ENCODE results near the gene RPL27. TPM values are rescaled to one million over a fixed set of nuclear protein-coding genes. Genes with fewer than 3 reads are reported as not detected.
"Not testable (repeated sequence)": the region's sequence is repeated elsewhere in the genome, so short reads cannot be mapped to it uniquely, and the experiment has no call there.

Gene RPL27
- polyA plus RNA-seq, 3 donors, result 1,334 to 1,508 (median 1,422) TPM

DNA sequence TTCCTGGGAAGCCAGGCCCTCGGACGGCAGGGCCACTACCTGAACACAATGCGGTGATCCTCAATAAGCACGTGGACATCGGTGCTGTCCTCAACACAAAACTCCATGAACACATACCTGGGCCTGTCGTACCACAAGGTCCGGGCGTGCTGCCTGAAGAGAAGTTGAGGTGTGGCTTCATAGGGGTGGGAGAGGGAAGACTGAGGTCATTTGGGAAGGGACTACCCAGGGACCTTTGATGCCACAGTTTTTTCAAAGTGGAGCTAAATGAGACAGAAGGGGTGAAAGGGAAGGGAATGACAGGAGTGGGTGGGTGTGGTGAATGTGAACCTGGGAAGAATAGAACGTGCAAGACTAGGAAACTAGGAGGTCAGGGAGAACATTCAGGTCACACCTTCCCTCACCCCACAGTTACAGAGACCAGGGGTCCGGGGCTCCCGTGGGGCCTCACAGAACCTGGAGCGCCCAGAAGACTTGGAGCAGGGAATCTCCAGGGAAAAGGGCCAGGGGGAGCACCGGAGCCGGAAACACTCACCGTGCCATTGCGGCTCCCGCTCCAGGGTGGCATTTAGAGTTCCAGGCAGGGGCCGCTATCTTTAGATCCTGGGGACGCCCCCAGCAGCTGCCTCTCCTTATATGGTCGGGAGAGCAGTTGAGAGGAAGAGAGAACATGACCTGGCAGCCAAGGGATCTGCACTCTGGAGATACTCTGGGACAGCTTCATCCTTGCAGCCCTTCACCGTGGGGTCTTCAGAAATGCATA is 18.5 kb upstream of the RPL27 start, which contains the start of gene PTGES3L:
Gene PTGES3L (minus strand): TSS at position 570 of the 763 bp plus-strand sequence. CDS start 27 bp downstream, at position 543.
- DNase-seq (ENCODE audit: extremely low read depth in 1 of 11, low read depth in 9 of 11, low spot score in 4 of 11), result peak in 1 of 11 donors; percentile 28

DNA sequence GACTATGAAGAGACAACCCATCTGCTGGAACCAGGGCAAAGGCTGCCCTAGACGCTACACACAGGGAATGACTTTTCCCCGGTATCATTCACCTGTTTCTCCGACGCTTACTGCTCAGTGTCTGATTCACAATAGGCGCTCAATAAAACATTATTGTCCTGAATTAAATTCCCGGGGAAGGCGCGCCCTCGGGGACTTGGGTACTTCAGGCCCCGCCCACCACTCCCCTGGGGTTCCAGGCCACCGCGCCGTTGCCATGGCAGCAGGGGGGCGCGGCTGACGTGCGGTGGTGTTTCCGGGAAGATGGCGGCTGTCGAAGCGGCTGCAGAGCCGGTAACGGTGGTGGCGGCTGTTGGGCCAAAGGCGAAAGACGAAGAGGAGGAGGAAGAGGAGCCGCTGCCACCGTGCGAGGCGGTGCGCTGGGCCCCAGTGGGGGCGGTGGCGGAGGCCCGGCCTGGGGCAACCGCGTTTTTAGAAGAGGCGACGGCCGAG is 17.9 kb upstream of the RPL27 start, which contains the start of gene RUNDC1:
Gene RUNDC1 (plus strand): TSS at position 292 of the 492 bp plus-strand sequence. CDS start 12 bp downstream, at position 304.
- DNase-seq (ENCODE audit: extremely low read depth in 1 of 11, low read depth in 9 of 11, low spot score in 4 of 11), result peak; percentile 77 to 91 (median 83)

DNA sequence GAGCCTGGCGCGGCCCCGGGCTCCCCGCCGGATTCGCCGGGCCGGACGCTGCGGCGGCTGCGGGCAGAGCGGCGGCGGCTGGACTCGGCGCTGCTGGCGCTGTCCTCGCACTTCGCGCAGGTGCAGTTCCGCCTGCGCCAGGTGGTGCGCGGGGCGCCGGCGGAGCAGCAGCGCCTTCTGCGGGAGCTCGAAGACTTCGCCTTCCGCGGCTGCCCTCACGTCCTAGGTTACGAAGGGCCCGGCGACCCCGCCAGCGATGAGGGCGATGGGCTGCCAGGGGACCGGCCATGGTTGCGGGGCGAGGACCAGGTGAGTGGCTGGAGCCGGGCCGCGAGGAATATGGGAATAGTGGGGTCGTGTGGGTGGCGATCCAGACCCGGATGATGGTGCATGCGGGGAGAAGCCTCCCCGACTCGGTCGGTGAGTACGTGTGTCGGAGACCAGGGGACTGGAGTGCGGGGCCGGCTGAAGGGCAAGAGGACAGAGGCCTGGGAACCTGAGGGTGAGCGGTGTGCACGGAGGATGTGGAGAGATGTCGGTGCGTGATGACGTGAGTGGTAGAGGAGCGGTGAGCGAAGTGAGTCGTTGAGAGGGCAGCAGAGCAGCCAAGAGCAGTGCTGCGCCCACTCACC is 17.3 kb upstream of the RPL27 start:
- peak in 1 of 11 donors; percentile 31 for DNase-seq (ENCODE audit: extremely low read depth in 1 of 11, low read depth in 9 of 11, low spot score in 4 of 11)

DNA sequence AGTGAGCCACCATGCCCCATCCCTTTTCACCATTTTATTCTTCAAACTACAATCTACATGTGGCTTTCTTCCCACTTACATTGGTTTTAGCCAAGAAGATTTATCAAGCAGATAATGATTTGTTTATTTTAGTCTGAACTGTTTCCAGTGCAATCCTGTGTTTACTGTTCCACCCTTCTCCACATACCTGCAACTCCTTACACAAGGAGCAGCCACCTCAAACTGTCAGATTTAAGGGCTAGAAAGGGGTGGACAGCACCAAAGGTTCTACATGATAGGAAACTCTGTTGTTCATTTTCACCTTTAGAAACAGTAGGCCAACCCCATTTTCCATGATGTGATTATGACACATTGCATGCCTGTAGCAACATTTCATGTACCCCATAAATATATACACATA is 16.0 kb upstream of the RPL27 start:
- no peak for DNase-seq (ENCODE audit: extremely low read depth in 1 of 11, low read depth in 9 of 11, low spot score in 4 of 11)

DNA sequence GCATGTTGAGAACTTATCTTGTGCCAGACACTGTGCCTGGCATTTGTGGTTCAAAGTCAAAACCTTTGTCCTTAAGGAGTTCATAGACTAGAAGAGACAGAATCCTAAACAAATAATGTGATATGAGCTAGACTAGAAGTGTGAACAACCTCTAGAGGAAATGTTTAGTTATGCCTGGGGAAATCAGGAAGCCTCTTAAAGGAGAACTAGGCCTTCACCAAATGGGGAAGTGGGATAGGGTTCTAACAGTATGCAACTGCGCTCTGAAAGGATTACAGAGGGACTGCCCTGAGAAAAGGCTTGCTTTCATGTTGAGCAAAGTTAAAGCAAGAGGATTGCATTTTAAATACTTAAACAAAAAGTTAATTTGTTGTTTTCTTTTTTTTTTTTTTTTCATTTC is 13.0 kb upstream of the RPL27 start:
- DNase-seq (ENCODE audit: extremely low read depth in 1 of 11, low read depth in 9 of 11, low spot score in 4 of 11), result no peak

DNA sequence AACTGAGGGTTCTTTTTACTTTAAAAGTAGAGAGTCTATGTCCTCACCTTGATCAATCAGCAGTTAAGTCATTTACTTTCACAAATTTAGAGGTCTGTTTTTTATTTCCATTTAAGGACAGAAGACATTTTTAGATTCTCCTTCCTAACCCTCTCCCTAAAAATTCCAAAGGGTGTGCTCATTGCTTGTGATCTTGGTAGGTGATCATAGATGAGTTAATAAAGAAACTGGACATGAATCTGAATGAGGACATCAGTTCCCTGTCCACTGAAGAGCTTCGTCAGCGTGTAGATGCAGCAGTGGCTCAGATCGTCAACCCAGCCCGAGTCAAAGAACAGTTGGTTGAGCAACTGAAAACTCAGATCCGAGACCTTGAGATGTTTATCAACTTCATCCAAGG is 9.1 kb upstream of the RPL27 start:
- DNase-seq (ENCODE audit: extremely low read depth in 1 of 11, low read depth in 9 of 11, low spot score in 4 of 11), result no peak

DNA sequence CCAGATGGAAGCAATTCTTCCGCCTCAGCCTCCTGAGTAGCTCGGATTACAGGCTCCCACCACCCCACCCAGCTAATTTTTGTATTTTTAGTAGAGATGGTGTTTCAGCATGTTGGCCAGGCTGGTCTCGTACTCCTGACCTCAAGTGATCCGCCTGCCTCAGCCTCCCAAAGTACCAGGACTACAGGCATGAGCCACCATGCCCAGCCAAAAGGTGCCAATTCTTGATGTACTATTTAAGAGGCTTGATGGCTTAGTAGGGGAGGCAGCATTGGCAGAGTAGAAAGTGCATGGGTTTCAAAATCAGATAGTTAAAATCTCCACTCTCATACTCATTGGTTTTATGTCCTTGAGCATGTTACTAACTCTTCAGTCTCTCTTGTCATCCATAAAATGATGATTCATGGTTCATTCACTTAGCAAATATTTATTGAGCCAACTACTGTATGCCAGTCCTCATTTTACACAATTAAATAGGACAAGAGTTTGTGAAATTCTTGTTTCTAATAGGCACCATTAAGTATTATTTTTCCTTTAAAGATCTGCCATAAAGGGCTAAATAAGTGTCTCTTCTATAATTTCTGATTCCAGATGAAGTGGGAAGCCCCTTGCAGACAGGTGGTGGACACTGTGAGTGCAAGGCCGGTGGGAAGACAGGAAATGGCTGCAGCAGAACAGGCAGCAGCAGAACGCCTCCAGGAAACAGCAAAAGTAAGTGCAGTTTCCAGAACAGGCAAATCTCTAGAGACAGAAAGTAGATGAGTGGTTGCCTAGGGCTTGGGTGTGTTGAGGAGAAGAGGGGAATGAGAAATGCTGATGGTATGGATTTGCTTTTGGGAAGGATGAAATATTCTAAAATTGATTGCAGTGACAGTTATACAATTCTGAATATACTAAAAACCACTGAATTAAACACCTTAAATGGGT is 8.2 kb upstream of the RPL27 start:
- no peak for DNase-seq (ENCODE audit: extremely low read depth in 1 of 11, low read depth in 9 of 11, low spot score in 4 of 11)

DNA sequence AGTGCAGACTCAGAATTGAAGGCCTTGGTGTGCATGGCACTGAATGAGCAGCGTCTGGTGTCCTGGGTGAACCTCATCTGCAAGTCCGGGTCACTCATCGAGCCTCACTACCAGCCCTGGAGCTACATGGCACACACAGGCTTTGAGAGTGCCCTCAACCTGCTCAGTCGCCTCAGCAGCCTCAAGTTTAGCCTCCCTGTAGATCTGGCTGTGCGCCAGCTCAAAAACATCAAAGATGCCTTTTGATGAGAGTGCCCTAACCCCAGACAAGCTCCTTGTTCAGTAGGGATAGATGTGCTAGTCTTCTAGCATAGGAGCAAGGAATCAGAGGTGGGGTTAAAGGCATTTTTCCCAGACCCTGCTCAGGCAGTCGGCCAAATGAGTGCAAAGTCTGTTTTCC is 6.7 kb upstream of the RPL27 start:
- DNase-seq (ENCODE audit: extremely low read depth in 1 of 11, low read depth in 9 of 11, low spot score in 4 of 11), result no peak

DNA sequence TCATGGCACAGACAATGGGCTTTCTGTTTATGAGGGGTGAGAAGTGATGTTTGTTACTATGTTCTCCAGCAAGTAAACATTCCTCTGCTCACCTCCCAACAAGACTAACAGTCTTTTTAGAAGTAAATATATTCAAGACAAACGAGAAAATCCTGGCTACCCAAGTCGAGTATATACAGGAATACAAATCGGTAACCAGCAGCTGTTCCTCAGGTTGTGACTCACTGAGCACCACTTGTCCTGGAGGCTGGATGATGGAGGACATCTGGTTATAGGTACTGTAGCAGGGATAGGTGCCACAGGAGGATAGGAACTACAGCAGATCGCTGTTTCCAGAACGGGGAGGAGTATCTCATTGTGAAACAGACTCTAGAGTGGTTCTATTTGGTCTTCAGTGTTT is 5.3 kb upstream of the RPL27 start:
- DNase-seq (ENCODE audit: extremely low read depth in 1 of 11, low read depth in 9 of 11, low spot score in 4 of 11), result no peak

DNA sequence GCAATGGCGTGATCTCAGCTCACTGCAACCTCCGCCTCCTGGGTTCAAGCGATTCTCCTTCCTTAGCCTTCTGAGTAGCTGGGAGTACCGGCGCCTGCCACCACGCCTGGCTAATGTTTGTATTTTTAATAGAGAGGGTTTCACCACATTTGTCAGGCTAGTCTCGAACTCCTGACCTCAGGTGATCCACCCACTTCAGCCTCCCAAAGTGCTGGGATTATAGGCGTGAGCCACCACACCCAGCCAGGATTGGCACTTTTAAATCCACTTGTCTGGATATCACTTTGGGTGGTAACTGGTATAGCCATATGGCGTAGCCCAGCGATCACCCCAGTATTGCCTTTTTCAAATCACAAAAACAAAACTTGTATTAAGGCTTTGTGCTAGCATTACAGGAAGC is 4.3 kb upstream of the RPL27 start:
- DNase-seq (ENCODE audit: extremely low read depth in 1 of 11, low read depth in 9 of 11, low spot score in 4 of 11), result not testable (repeated sequence)

DNA sequence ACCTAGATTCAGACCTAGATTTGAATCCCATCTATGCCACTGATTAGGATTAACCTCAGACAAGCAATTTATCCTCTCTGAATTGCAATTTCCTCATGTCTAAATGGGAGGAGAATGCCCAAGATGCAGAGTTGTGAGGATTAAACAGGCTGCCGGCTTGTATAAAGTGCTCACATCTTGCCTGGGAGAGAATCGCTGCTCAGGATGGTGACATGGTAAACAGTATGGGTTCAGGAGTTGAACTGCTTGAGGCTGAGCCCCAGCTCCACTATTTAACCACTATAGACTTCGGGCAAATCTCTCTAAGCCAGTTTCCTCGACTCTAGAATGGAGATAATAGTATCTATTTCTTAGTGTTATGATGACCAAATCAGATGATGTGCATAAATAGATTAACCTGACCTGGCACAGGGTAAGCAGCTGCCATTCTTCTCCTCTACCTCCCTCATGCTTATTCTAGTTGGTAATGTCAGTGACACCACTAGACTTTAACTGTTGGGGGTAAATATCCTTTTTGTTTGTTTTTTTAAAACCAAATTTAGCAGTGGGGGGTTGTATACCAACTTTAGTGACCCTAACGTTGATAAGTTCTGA is 732 bp upstream of the RPL27 start:
- DNase-seq (ENCODE audit: extremely low read depth in 1 of 11, low read depth in 9 of 11, low spot score in 4 of 11), result no peak

DNA sequence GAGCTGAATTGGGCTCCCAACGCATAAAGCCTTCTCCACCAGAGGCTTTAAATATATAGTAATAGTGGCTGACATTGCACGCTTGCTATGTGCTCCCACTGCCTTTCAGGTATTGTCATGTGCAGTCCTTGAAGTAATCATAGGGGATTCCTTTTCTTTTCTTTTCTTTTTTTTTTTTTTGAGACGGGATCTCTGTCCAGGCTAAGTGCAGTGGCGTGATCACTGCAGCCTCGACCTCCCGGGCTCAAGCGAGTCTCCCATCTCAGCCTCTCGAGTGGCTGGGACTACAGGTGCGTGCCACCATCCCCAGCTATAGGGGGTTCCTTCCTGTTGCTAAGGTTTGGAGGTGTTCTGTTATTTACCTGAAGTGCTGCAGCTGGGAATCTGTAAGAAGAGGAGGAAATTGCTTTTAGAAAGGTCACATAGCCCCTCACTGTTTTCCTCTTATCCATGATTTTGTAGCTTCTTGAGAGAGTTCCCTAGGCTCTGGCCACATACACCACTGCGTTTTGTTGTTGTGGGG is 845 bp downstream of the RPL27 start:
- no peak for DNase-seq (ENCODE audit: extremely low read depth in 1 of 11, low read depth in 9 of 11, low spot score in 4 of 11)

DNA sequence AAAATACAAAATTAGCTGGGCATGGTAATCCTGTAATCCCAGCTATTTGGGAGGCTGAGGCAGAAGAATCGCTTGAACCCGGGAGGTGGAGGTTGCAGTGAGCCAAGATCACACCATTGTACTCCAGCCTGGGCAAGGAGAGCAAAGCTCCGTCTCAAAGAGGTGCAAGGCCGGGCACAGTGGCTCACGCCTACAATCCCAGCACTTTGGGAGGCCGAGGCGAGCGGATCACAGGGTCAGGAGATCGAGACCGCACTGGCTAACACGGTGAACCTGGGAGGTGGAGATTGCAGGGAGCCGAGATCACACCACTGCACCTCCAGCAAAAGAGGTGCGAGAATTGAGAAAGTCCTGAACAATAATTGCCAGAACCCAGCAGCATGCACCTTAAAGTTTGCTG is 2.7 kb downstream of the RPL27 start:
- DNase-seq (ENCODE audit: extremely low read depth in 1 of 11, low read depth in 9 of 11, low spot score in 4 of 11), result not testable (repeated sequence)

DNA sequence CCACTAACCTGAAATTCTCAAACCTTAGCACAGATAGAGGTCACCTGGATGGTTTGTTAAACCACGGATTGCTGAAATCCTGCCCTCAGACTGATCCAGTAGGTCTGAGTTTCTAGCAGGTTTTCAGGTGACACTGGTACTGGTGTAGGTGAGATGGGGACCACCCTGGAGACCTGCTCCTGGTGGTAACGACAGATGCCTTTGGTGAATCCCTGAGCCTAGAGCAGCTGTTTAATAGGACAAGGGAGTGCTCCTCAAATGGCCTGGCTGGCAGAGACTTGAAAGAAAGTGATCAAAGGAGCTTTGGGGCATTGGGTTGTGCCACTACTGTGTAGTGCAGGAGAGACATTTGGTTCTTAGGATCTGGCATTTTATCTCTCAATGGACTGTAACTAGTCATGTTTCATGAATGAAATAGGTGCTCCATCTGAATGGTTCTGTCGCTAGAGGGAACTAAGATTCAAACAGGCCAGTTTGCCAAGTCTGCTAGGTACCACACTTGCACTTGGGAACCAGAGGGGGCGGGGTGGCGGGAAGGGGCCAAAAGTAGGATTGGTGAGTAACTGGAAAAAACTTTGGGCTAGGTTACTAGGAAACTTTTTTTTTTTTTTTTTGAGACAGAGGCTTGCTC is 5.4 kb downstream of the RPL27 start:
- DNase-seq (ENCODE audit: extremely low read depth in 1 of 11, low read depth in 9 of 11, low spot score in 4 of 11), result no peak

DNA sequence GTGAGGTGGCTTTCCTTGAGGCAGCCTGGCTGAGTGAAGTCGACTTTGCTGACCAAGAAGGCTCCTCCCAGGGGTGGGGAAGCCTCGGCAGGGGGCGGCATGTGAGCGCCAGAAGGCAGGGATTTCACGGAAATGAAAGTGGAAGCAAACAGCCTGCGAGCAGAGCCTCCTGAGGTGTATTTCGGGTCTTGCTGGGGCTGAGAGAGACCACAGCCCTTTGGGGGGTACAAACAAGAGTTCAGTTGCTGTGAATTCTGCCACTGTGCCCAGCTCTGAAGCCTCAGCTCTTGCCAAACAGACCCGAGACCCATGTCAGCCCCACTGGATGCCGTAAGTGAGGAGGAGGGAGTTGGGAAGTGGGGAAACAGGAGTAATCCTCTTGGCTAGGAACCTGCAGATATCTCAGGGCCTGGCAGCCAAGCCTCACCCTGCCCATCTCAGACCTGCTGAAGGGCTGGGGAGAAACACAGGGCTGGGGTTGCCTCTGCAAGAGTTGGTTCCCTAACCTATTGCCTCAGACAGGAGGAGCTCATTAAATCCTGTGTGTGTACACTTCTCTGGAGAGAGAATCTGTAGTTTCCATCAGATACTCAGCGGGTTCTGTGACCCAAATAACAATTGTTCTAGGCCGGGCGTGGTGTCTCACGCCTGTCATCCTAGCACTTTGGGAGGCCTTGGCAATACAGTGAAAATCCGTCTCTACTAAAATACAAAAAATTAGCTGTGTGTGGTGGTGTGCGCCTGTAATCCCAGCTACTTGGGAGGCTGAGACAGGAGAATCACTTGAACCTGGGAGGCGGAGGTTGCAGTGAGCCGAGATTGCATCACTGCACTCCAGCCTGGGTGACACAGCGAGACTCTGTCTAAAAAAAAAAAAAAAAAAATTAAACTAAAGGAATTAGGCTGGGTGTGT is 8.7 kb downstream of the RPL27 start, which contains the start of gene IFI35:
Gene IFI35 (plus strand): TSS at position 146 of the 913 bp plus-strand sequence. CDS start 164 bp downstream, at position 310.
- DNase-seq (ENCODE audit: extremely low read depth in 1 of 11, low read depth in 9 of 11, low spot score in 4 of 11), result peak in 2 of 11 donors; percentile 62 to 70

DNA sequence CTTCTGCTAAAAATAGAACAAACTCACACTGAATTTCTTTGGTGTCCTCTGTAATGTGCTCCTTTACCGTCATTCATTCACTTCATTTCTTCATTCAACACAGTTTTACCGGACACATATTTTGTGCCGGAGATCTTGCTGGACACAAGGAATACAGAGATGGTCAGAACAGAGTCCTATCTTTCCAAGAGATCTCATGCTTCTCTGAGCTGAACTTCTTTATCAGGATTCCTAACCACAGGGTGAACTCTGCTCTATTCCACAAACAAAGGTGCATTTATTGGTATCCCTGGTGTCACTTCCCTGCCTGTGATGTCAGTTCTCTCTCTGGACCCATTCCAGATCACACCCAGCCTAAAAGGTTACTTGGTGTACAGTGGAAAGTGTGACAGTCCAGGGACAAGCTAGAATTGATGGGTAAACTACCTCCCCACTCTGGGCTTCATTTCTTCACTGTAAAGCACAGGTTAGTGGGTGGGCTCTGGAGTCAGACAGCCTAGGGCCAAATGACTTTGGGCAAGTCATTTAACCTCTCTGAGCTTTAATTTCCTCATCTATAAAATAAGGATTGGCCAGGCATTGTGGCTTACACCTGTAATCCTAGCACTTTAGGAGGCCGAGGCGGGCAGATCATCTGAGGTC is 12.6 kb downstream of the RPL27 start:
- DNase-seq (ENCODE audit: extremely low read depth in 1 of 11, low read depth in 9 of 11, low spot score in 4 of 11), result no peak

Measured in renal cortex interstitium (tissue), 11 donors.